ENCODE measurements around the gene DAGLA.

The DAGLA gene

GRCh38 chr11:61691380-61692156 lies 11.4 kb downstream of the DAGLA start:
- no peak for DNase-seq

DNA sequence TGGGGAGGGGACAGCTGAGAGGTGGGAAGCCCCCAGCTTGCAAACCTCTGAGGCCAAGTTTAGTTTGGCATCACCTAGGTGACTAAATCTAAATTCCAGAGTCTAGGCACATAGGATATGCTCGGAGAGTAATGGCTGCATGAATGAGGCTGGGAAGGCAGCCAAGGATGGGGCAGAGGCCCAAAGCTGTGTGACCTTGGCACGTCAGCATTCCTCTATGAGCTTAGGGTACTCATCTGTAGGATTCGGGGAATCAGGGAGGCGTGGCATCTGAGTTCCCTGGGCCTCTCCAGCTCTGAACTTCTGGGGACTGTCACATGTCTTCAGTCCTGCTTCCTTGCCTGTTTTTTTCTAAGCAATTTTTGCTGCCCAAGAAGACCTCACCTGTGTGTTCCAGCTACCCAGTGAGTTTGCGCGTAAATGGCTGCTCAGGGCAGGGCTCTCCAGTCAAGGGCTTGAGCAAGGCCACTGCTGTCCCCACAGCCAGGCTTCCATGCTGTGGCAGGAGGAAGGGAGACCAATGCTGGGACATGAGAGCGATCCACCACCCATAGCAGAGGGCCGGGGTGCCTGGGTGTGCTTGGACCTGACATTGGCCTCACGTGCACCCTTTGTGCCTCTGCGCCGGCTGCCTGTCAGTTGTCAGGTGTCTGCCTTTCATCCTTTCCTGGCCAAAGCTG lies 13.9 kb downstream of the DAGLA start:
- no peak for DNase-seq

- no peak for DNase-seq
These were observed 14.4 kb downstream of the DAGLA start for GRCh38 chr11:61694602-61694939.

DNA sequence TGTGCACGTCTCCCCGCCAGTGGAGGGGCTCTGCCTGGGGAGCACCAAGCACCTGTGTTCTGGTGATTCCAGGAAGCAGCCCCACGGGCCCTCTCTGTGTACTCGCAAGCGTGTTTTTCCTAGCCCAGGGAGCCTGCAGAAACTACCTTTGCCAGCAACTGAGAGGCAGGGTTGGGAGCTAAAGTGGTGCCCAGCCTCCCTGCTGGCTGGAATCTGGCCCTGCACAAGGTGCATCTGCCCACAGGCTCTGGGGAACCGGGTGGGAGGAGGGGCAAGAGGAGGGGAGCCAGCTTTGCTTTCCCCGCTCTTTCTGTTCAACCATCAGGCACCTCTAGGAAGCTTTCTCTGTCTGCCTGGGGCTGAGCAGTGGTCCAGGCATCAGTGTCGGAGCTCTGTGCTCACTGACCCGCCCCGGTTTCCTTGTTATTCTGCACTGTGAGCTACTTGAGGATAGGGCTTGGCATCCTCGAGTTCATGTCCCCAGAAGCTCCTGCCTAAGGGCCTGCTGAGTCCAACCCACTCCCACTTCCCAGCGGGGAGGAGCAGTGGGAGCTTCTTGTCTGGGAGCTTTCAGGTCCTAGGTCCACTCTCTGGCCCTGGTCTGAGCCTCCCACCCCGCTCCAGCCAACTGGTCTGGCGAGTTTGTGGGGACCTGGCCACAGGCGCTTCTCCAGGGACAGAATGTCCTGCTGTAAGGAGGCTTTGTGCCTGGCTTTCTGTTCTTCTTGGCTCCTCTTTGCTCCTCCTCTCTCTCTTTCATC lies 14.9 kb downstream of the DAGLA start:
- DNase-seq: no peak

DNA sequence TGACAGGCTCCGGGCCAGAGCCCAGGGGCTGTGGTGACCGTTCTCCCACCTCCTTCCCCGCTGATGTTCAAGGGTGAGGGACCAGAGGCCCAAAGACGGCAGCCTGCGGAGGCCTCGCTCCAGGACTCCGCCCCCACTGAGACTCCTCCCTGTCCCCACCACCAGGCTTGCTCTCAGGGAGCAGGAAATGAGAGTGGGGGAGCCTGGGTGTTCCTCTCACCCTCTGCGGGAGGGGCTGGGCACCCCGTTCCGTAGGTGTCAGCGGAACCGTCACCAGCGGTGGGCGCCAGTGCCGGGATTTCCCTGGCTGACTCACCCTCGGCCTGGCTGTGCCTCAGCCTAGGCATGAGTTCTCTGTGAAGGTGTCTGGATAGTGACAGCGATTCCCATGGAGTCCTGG lies 15.7 kb downstream of the DAGLA start:
- no peak for DNase-seq

DNA sequence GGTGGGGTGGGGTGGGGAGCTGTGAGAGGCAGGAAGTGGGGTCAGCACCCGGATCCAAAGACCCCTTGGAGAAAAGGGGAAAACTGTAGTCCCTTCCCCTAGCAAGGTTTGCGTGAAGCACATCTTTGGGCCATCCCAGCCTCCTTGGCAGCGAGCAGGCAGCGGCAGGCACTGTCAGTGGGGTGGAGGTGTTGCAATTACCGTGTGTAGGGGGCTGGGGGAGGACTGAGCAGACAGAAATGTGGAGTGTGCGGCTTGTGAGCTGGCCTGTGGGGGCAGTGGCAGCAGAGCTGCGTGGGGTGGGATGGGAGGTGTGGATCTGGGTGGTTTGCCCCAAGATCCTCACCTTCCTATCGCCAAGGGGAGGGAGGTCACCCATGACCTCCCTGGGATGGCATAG lies 16.4 kb downstream of the DAGLA start:
- no peak for DNase-seq

DNA sequence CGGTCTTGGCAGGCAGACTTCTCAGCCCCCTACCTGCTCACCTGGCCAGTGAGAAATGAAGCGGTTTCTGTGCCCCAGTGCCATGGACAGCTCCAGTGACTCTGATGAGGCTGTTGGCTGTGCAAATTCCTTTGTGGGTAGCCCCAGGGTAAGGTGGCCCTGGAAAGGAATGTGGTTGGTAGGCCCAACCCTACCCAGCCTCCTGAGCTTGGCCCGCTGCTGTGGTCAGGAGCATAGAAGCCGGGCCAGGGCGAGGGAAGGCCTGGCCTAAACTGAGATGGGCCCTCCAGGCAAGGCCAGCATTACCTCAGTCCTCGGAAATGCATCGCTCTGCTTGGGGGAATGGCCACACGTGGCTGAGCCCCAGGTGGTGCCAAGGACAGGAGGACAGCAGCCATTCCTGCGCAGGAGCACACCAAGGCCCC lies 16.9 kb downstream of the DAGLA start:
- no peak for DNase-seq

- DNase-seq: no peak
These were observed 17.6 kb downstream of the DAGLA start for GRCh38 chr11:61697764-61698163.

GRCh38 chr11:61698173-61698948 lies 18.2 kb downstream of the DAGLA start:
- peak; percentile 76 for DNase-seq

GRCh38 chr11:61699737-61700160 lies 19.6 kb downstream of the DAGLA start:
- DNase-seq: no peak

GRCh38 chr11:61700212-61700611 lies 20.0 kb downstream of the DAGLA start:
- DNase-seq: no peak

DNA sequence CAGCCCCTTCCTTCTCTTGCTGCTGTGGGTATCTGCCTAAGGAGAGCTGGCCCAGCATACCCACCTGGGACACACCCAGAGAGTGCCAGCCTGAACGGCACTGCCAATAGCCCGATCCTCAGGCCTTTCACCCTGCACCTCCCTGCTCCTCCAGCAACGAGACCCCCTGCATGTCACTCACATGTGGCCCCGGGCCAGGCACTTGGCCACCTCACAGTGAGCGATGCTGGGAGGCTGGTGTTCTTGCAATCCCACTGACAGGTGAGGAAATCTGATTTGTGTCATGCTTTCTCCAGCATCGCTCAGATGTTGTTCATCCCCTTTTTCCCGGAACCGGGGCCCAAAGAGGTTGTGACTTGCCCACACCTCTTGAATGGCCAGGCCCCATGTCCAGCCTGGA lies 20.5 kb downstream of the DAGLA start:
- DNase-seq: no peak

DNA sequence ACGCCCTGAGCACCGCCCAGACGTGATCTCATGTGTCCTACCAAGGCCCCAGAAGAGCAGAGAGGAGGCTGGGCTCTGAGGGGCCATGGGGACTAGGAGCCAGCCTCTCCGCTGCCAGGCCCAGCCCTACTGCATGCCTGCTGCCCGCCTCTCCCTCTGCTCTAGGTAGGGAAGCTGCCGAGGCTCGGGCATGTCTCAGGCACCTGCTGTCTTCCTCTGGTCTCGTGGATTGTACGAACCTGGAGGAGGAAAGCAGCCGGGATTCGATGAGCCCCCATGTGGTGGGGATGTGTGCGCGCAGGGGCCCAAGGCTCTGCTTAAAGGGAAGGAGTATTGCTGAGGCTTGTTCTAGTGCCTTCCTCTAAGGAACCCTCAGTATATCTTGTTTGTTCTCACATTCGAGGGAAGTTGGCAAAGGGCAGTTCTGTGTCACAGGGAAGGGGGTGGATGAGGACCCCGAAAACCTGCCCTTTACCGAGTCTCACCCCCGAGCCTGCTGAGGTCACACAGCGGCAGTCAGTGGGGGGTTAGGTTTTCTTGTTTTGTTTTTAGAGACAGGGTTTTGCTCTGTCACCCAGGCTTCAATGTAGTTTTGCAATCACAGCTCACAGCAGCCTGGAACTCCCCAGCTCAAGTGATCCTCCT lies 21.2 kb downstream of the DAGLA start:
- peak; percentile 32 for DNase-seq

GRCh38 chr11:61702701-61703312 lies 22.6 kb downstream of the DAGLA start:
- no peak for DNase-seq

DNA sequence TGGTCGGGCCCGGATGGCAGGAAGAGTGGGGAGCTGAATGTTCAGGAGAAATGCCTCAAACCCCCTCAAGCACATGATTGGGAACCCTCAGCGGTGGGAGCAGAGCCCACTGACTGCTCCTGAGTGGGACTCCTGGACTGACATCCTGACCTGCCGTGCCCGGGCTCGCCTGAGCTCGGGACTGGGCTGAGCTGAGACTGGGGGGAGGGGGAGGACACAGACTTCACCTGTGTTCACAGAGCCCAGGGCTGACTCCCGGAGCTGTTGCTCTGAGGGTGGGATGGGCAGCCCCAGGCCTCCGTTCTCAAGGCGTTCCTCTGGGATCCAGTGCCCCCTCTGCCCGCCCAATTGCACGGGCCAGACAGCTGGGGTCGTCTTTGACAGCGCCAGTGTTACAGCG lies 24.6 kb downstream of the DAGLA start:
- no peak for DNase-seq

- no peak for DNase-seq
These were observed 26.5 kb downstream of the DAGLA start for GRCh38 chr11:61706452-61707400.

- no peak for DNase-seq
These were observed 27.4 kb downstream of the DAGLA start for GRCh38 chr11:61707574-61707973.

GRCh38 chr11:61709110-61709509 lies 28.9 kb downstream of the DAGLA start:
- no peak for DNase-seq

DNA sequence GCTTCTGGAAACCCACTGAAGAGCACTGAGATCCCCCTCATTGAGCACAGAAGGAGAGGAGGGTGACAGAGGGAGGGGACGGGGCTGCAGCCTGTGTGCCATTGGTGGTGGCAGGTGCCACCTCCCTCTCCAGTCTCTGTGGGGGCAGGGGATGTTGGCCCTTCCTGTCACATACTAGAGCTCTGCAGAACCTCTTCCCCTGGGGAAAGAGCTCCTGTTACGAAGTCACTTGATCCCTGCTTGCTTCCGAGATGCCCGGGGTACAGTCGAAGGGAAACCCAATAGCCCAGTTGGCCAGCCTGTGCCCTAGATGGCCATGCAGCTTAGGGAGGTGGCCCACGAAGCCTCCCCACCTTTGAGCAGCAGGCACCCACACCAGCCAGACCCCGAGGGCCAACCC lies 29.4 kb downstream of the DAGLA start:
- DNase-seq: no peak

DNA sequence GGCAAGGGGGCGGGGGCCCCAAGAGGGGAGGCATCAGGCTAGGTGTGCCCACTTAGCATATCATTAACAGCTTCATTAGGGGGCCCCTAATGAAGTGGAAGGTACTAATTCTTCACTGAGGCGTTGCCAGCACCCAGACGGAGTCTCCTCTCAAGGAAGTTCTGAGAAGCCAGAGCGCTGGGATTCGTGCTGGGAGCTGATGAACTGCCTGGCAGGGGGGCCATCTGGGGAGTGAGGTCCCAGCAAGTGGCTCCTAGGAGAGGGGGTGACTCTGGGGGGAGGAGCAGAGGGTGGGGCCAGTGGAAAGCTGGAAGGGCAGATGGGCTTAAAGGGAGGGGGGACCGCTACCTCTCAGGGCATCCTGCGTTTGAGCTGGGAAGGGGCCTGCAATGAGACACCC lies 29.8 kb downstream of the DAGLA start:
- DNase-seq: no peak

DNA sequence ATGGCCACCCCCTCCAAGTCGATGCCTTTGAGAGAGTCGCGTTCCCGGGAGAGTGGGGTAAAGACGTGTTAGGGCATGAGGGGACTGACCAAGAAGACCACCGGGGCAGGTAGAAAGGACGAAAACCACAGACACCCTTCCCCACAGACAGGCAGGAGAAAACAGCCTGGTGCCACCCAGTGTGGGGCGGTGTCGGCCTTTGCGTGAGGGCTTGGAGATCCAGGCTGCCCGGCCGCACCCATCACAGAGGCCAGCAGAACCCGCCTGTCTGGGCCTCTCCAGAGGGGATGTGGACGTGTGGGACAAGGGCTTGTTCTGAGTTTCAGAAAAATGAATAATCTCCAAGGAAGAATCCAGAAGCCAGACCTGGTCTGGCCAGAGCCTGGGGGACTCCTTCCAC lies 30.8 kb downstream of the DAGLA start:
- no peak for DNase-seq
